Stimulated activated CD8-positive, alpha-beta memory T cell treated with anti-CD3 and anti-CD28 coated beads, Interleukin-7, amount 100 ng/mL, for 48 hours (primary cell): ENCODE results near the gene C22orf15.

ENCODE experiments used
- DNase-seq, 2 donors: peaks; one replicate each; pipeline ENCODE4 v3.0.0-alpha.2; 2020; ENCODE audit warnings: low read depth in 1 of 2; ENCODE audit errors: extremely low read depth in 1 of 2

The C22orf15 gene

GRCh38 chr22:23750714-23751440 lies 11.9 kb upstream of the C22orf15 start, which contains the start of gene ZNF70:
ZNF70 (minus strand) TSS chr22:23751112; CDS start chr22:23745140, 5,972 bp downstream.
- DNase-seq, result peak; percentile 66 to 82

- DNase-seq, result no peak
These were observed 11.3 kb upstream of the C22orf15 start for GRCh38 chr22:23751441-23751996.

- no peak for DNase-seq
These were observed 10.6 kb upstream of the C22orf15 start for GRCh38 chr22:23752090-23752691.

GRCh38 chr22:23752750-23753149 lies 10.0 kb upstream of the C22orf15 start:
- DNase-seq, result no peak

GRCh38 chr22:23753385-23753784 lies 9.4 kb upstream of the C22orf15 start:
- no peak for DNase-seq

GRCh38 chr22:23754220-23754919 lies 8.4 kb upstream of the C22orf15 start, which contains the start of gene VPREB3:
VPREB3 (minus strand) TSS chr22:23754425; CDS start chr22:23754363, 62 bp downstream.
- DNase-seq, result no peak

GRCh38 chr22:23754980-23755636 lies 7.7 kb upstream of the C22orf15 start:
- DNase-seq, result no peak

- no peak for DNase-seq
These were observed 7.1 kb upstream of the C22orf15 start for GRCh38 chr22:23755711-23756110.

GRCh38 chr22:23756891-23757290 lies 5.9 kb upstream of the C22orf15 start:
- no peak for DNase-seq

- no peak for DNase-seq
These were observed 3.2 kb upstream of the C22orf15 start for GRCh38 chr22:23759566-23759965.

- no peak for DNase-seq
These were observed 2.7 kb upstream of the C22orf15 start for GRCh38 chr22:23760056-23760455.

GRCh38 chr22:23763579-23763945 lies 772 bp downstream of the C22orf15 start:
- no peak for DNase-seq

GRCh38 chr22:23763954-23764353 lies 1.2 kb downstream of the C22orf15 start:
- no peak for DNase-seq

- DNase-seq, result no peak
These were observed 2.4 kb downstream of the C22orf15 start for GRCh38 chr22:23764899-23765881.

- DNase-seq, result no peak
These were observed 4.5 kb downstream of the C22orf15 start for GRCh38 chr22:23767303-23767672.

GRCh38 chr22:23767673-23768548 lies 5.1 kb downstream of the C22orf15 start, which contains the start of gene CHCHD10:
CHCHD10 (minus strand) TSS chr22:23767972; CDS start chr22:23767874, 98 bp downstream.
- peak; percentile 57 to 60 for DNase-seq

- no peak for DNase-seq
These were observed 6.7 kb downstream of the C22orf15 start for GRCh38 chr22:23769321-23769965.

- DNase-seq, result no peak
These were observed 9.5 kb downstream of the C22orf15 start for GRCh38 chr22:23772315-23772648.
